Thoracic aorta (tissue), 2 donors: Measurements from ENCODE around the gene SIK3. TPM values are rescaled to one million over a fixed set of nuclear protein-coding genes. Genes with fewer than 3 reads are reported as not detected.

Experiments
- ATAC-seq: fragments of 150-250 bp; one replicate; pipeline ENCODE4 v1.8.0; 2017; ENCODE audit warnings: low read depth; ENCODE audit not compliant: insufficient number of reproducible peaks, low FRiP score
- DNase-seq: peaks from one replicate; pipeline ENCODE4 v3.0.0-alpha.2; 2020; ENCODE audit warnings: low spot score
- H3K27ac ChIP-seq, 2 donors: fragments of 200-600 bp; sonication (generic); 1 replicate in 1 of 2; 2 replicates in 1 of 2; pipeline ENCODE4 v1.5.1; 2016; ENCODE audit warnings: mild to moderate bottlenecking in 2 of 2, moderate library complexity in 2 of 2
- H3K27me3 ChIP-seq: fragments of 200-600 bp; sonication (generic); replicated peaks from 2 replicates; pipeline ENCODE4 v1.6.0; 2016; ENCODE audit warnings: mild to moderate bottlenecking; ENCODE audit not compliant: insufficient read depth
- H3K36me3 ChIP-seq: fragments of 200-600 bp; sonication (generic); one replicate; pipeline ENCODE4 v1.5.1; 2016
- H3K4me1 ChIP-seq, 2 donors: fragments of 200-600 bp; sonication (generic); 1 replicate in 1 of 2; 2 replicates in 1 of 2; pipeline versions ENCODE4 v1.5.1 to v1.6.0; 2016; ENCODE audit warnings: low read depth in 2 of 2, mild to moderate bottlenecking in 1 of 2; ENCODE audit not compliant: control insufficient read depth in 1 of 2
- H3K4me3 ChIP-seq: fragments of 200-600 bp; sonication (generic); 2 replicates; pipeline ENCODE4 v1.5.1; 2016; ENCODE audit warnings: mild to moderate bottlenecking
- H3K9me3 ChIP-seq: fragments of 200-600 bp; sonication (generic); 2 replicates; pipeline ENCODE4 v1.5.1; 2016
- CTCF ChIP-seq: fragments of 200-600 bp; sonication (generic); IDR thresholded peaks from one replicate; pipeline ENCODE4 v1.5.1; 2019; ENCODE audit warnings: antibody characterized with exemption
- total RNA-seq, 2 donors: library from RNA; depleted of rRNA; stranded (reverse); fragments of >200 nt; gene quantifications; one replicate each; pipeline versions ENCODE4 v1.1.0 to v1.2.3, GENCODE V29; 2016

SIK3 gene
- total RNA-seq, 2 donors from 2014 or later = 32.9 to 53.7 TPM

- peaks cover 0 to 6% of the 10 kb centered on the region in 2 donors for H3K4me1 ChIP-seq
- ATAC-seq (no peak), DNase-seq (no peak)
- no peak overlapping the region for H3K4me3 ChIP-seq
- H3K36me3 ChIP-seq = no peaks in the 10 kb centered on the region
- TF ChIP-seq CTCF = no peak
- no peaks in the 10 kb centered on the region for H3K27me3 ChIP-seq
- H3K27ac ChIP-seq = no peak overlapping the region
- no peaks in the 10 kb centered on the region for H3K9me3 ChIP-seq
These were observed 122.6 kb downstream of the SIK3 start for GRCh38 chr11:116975661-116976060.

DNA sequence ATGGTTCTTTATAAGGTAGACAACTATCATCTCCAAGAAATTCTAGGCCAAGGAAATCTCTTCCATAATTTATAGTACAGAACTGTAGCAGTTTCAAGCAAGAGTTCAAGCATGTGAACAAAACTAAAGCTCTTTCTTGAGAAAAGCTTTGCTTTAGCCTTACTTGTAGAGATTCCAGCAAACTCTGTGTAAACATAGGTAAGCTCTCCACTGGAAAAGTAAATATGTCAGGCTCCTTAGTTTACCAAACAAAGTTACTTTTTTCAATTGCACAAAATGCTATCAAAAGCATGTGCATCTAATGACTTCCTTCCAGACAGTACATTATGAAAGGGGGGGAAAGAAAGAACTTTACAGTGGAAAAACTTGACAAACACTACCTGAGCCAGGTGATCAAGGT, 125.0 kb downstream of the SIK3 start:
- H3K4me1 ChIP-seq = peaks cover 0 to 6% of the 10 kb centered on the region in 2 donors
- no peaks in the 10 kb centered on the region for H3K9me3 ChIP-seq
- ATAC-seq (no peak), DNase-seq (no peak)
- TF ChIP-seq CTCF = no peak
- H3K27me3 ChIP-seq = no peaks in the 10 kb centered on the region
- H3K27ac ChIP-seq = no peak overlapping the region
- no peaks in the 10 kb centered on the region for H3K36me3 ChIP-seq
- no peak overlapping the region for H3K4me3 ChIP-seq

DNA sequence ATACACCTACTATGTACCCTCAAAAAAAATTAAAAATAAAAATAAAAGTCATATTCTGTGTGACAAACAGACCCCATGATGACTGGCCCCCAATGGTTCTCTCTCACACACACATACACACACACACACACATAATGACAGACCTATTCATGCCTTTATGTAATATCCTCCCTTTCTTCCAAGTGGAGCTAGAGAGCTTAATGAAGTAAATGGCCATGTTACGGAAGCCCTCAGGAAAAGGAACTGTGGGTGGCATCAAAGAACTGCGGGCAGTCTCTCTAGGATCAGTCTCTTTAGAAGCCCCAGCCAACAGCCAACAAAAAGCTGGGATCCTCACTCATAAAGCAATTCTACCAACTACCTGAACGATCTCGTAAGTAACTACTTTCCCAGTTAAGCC, 125.5 kb downstream of the SIK3 start:
- H3K4me3 ChIP-seq = no peak overlapping the region
- no peak overlapping the region for H3K27ac ChIP-seq
- H3K9me3 ChIP-seq = no peaks in the 10 kb centered on the region
- no peak for ATAC-seq
- DNase-seq = no peak
- H3K36me3 ChIP-seq = no peaks in the 10 kb centered on the region
- no peak for TF ChIP-seq CTCF
- H3K27me3 ChIP-seq = no peaks in the 10 kb centered on the region
- H3K4me1 ChIP-seq = peaks cover 0 to 6% of the 10 kb centered on the region in 2 donors

GRCh38 chr11:116970485-116971292, 127.5 kb downstream of the SIK3 start:
- H3K27me3 ChIP-seq = no peaks in the 10 kb centered on the region
- no peak for ATAC-seq
- TF ChIP-seq CTCF = no peak

DNA sequence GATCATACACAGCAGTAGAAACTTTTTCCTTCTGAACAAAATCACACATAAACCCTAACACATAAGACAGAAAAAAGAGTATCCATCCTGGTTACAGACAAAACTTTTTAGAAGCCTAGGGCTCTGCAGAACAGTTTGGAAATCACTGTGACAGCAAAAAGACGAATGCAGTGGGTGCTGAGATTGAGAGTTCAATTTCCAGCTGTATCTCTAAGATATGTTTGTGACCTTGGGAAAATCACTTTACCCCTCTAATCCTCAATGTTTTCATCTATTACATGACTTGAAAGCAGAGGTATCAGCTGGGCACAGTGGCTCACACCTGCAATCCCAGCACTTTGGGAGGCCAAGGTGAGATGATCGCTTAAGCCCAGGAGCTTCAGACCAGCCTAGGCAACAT, 128.5 kb downstream of the SIK3 start:
- no peak overlapping the region for H3K4me3 ChIP-seq
- no peaks in the 10 kb centered on the region for H3K9me3 ChIP-seq
- H3K36me3 ChIP-seq = no peaks in the 10 kb centered on the region
- no peak overlapping the region for H3K27ac ChIP-seq
- peaks cover 0 to 6% of the 10 kb centered on the region in 2 donors for H3K4me1 ChIP-seq
- no peaks in the 10 kb centered on the region for H3K27me3 ChIP-seq
- no peak for TF ChIP-seq CTCF
- ATAC-seq = no peak
- no peak for DNase-seq

More at GRCh38 chr11:116970485-116971292, 127.5 kb downstream of the SIK3 start:
- H3K36me3 ChIP-seq = no peaks in the 10 kb centered on the region
- DNase-seq = no peak
- H3K4me3 ChIP-seq = no peak overlapping the region
- H3K4me1 ChIP-seq = peaks cover 0 to 6% of the 10 kb centered on the region in 2 donors
- no peak overlapping the region for H3K27ac ChIP-seq
- no peaks in the 10 kb centered on the region for H3K9me3 ChIP-seq
